Neuronal stem cell (in vitro differentiated cells): ENCODE results near the gene ASCC3.

Source experiments
- DNase-seq: peaks from one replicate; pipeline ENCODE4 v3.0.0-alpha.2; 2013; ENCODE audit warnings: low spot score
- H2AFZ ChIP-seq: one replicate; pipeline ENCODE4 v1.6.1; 2013; ENCODE audit warnings: mild to moderate bottlenecking, low read length, inconsistent platforms
- H2AK5ac ChIP-seq: 2 replicates; pipeline ENCODE4 v1.6.1; 2013; ENCODE audit warnings: low read depth, mild to moderate bottlenecking, inconsistent platforms, low read length, moderate library complexity, mixed read lengths
- H2BK120ac ChIP-seq: 2 replicates; pipeline ENCODE4 v1.6.1; 2013; ENCODE audit warnings: low read depth, mild to moderate bottlenecking, inconsistent platforms, low read length, moderate library complexity, mixed read lengths
- H2BK12ac ChIP-seq: one replicate; pipeline ENCODE4 v1.6.1; 2013; ENCODE audit warnings: low read length, inconsistent platforms
- H2BK15ac ChIP-seq: 2 replicates; pipeline ENCODE4 v1.6.1; 2013; ENCODE audit warnings: mild to moderate bottlenecking, low read length, inconsistent platforms, mixed read lengths
- H2BK5ac ChIP-seq: one replicate; pipeline ENCODE4 v1.6.1; 2013; ENCODE audit warnings: inconsistent platforms, mild to moderate bottlenecking, low read length, moderate library complexity
- H3K14ac ChIP-seq: one replicate; pipeline ENCODE4 v1.6.1; 2013; ENCODE audit warnings: low read length, inconsistent platforms
- H3K18ac ChIP-seq: 2 replicates; pipeline ENCODE4 v1.6.1; 2013; ENCODE audit warnings: low read length, inconsistent platforms
- H3K23ac ChIP-seq: 2 replicates; pipeline ENCODE4 v1.6.1; 2013; ENCODE audit warnings: low read depth, mild to moderate bottlenecking, mixed read lengths, low read length, inconsistent platforms; ENCODE audit not compliant: poor library complexity
- H3K27ac ChIP-seq: replicated peaks from 3 replicates; pipeline ENCODE4 v1.5.1; 2013; ENCODE audit warnings: low read length, inconsistent platforms
- H3K27me3 ChIP-seq, 3 experiments: 2 replicates each; pipeline ENCODE4 v1.6.1; 2013; ENCODE audit warnings: low read length in 3 of 3, mild to moderate bottlenecking in 2 of 3, inconsistent platforms in 1 of 3, low read depth in 1 of 3, mixed read lengths in 1 of 3, moderate library complexity in 1 of 3; ENCODE audit not compliant: control insufficient read depth in 3 of 3, insufficient read depth in 3 of 3
- H3K36me3 ChIP-seq, 2 donors: replicated peaks in 1 of 2; 2 replicates each; pipeline ENCODE4 v1.6.1; 2013; ENCODE audit warnings: low read length in 2 of 2; ENCODE audit not compliant: control insufficient read depth in 2 of 2, insufficient read depth in 2 of 2
- H3K4ac ChIP-seq: 2 replicates; pipeline ENCODE4 v1.6.1; 2013; ENCODE audit warnings: inconsistent platforms, mild to moderate bottlenecking, low read length, moderate library complexity
- H3K4me1 ChIP-seq, 2 donors: 1 replicate in 1 of 2; 2 replicates in 1 of 2; pipeline ENCODE4 v1.6.1; 2013; ENCODE audit warnings: low read length in 2 of 2, low read depth in 1 of 2; ENCODE audit not compliant: control insufficient read depth in 2 of 2, insufficient read depth in 1 of 2
- H3K4me2 ChIP-seq: one replicate; pipeline ENCODE4 v1.6.1; 2013; ENCODE audit warnings: mild to moderate bottlenecking, low read length, inconsistent platforms; ENCODE audit not compliant: insufficient read depth, poor library complexity, severe bottlenecking
- H3K4me3 ChIP-seq, 2 donors: 2 replicates each; pipeline ENCODE4 v1.5.1; 2013; ENCODE audit warnings: low read length in 2 of 2, mild to moderate bottlenecking in 2 of 2, inconsistent platforms in 1 of 2, moderate library complexity in 1 of 2
- H3K79me1 ChIP-seq: one replicate; pipeline ENCODE4 v1.6.1; 2013; ENCODE audit warnings: low read depth, mild to moderate bottlenecking, inconsistent platforms, low read length, moderate library complexity
- H3K9ac ChIP-seq: one replicate; pipeline ENCODE4 v1.6.1; 2013; ENCODE audit warnings: mild to moderate bottlenecking, low read depth, low read length, inconsistent platforms; ENCODE audit not compliant: poor library complexity
- H3K9me3 ChIP-seq, 2 donors: replicated peaks in 1 of 2; 2 replicates each; pipeline versions ENCODE3 to v1.6.1; 2013; ENCODE audit warnings: low read length in 2 of 2, mild to moderate bottlenecking in 2 of 2, inconsistent platforms in 1 of 2, low read depth in 1 of 2, mixed read lengths in 1 of 2, moderate library complexity in 1 of 2; ENCODE audit not compliant: control insufficient read depth in 2 of 2, insufficient read depth in 1 of 2
- H4K8ac ChIP-seq: one replicate; pipeline ENCODE4 v1.6.1; 2013; ENCODE audit warnings: low read depth, mild to moderate bottlenecking, inconsistent platforms, low read length, moderate library complexity
- H4K91ac ChIP-seq: one replicate; pipeline ENCODE4 v1.6.1; 2013; ENCODE audit warnings: low read length, low read depth, mild to moderate bottlenecking, inconsistent platforms; ENCODE audit not compliant: poor library complexity
- WGBS, 2 donors: extraction: QIAGEN DNeasy Blood & Tissue Kit; methylation state at CpG; one replicate each; pipeline ENCODE4 v1.1.7; 2013; ENCODE audit warnings: missing lambda C conversion rate in 2 of 2, mixed read lengths in 1 of 2; ENCODE audit not compliant: insufficient read length in 2 of 2, insufficient replicate concordance in 1 of 2; ENCODE audit errors: extremely low coverage in 2 of 2; 5-methylcytosine and 5-hydroxymethylcytosine counted together

The ASCC3 gene

GRCh38 chr6:100719883-100720682 lies 161.0 kb downstream of the ASCC3 start:
- Histone ChIP-seq H3K79me1 (no peaks in the 10 kb centered on the region), H3K14ac (no peak overlapping the region), H3K4me2 (no peak overlapping the region), H2BK12ac (no peak overlapping the region), H4K8ac (no peak overlapping the region), H3K9me3 (peaks cover 0 to 5% of the 10 kb centered on the region in 2 donors), H2AK5ac (no peak overlapping the region), H4K91ac (no peak overlapping the region), H2BK15ac (no peak overlapping the region), H2BK5ac (no peak overlapping the region), H3K9ac (no peak overlapping the region), H3K36me3 (peaks cover 0 to 64% of the 10 kb centered on the region in 2 donors), H3K18ac (no peak overlapping the region), H3K4me1 (peaks cover 0 to 2% of the 10 kb centered on the region in 2 donors), H2AFZ (no peak overlapping the region), H3K23ac (no peak overlapping the region), H2BK120ac (no peak overlapping the region), H3K27me3 (no peaks in the 10 kb centered on the region), H3K4ac (no peak overlapping the region), H3K4me3 (no peak overlapping the region), H3K27ac (no peak overlapping the region)
- no peak for DNase-seq
- no CpG with 5 or more reads among the region's 5 CpGs for WGBS, 2 donors

DNA sequence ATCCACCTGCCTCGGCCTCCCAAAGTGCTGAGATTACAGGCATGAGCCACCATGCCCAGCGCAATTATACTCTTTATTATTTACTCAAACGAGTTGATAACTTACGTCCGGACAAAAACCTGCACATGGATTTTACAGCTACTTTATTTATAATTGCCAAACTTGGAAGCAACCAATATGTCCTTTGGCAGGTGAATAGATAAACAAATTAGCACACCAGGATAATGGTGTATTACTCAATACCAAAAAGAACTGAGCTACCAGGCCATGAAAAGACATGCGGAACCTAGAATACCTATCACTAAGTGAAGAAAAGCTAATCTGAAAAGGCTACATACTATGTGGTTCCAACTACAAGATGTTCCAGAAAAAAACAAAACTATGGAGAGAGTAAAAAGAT lies 168.1 kb downstream of the ASCC3 start:
- no peaks in the 10 kb centered on the region for H3K79me1 ChIP-seq
- H2BK5ac ChIP-seq = no peak overlapping the region
- no peak overlapping the region for H3K4me2 ChIP-seq
- no peaks in the 10 kb centered on the region for H3K27me3 ChIP-seq
- peaks cover 0 to 52% of the 10 kb centered on the region in 2 donors for H3K36me3 ChIP-seq
- no peak for DNase-seq
- no peak overlapping the region for H3K14ac ChIP-seq
- no peak overlapping the region for H2AK5ac ChIP-seq
- H2BK15ac ChIP-seq = no peak overlapping the region
- no peak overlapping the region for H3K27ac ChIP-seq
- H2AFZ ChIP-seq = no peak overlapping the region
- no peaks in the 10 kb centered on the region for H3K9me3 ChIP-seq
- H2BK12ac ChIP-seq = no peak overlapping the region
- no CpG with 5 or more reads among the region's 6 CpGs for WGBS, 2 donors
- no peak overlapping the region for H2BK120ac ChIP-seq
- no peak overlapping the region for H4K8ac ChIP-seq
- H3K18ac ChIP-seq = no peak overlapping the region
- H4K91ac ChIP-seq = no peak overlapping the region
- H3K9ac ChIP-seq = no peak overlapping the region
- no peaks in the 10 kb centered on the region for H3K4me1 ChIP-seq
- H3K4me3 ChIP-seq = no peak overlapping the region
- H3K4ac ChIP-seq = no peak overlapping the region
- H3K23ac ChIP-seq = no peak overlapping the region

GRCh38 chr6:100706491-100706890 lies 174.6 kb downstream of the ASCC3 start:
- Histone ChIP-seq H2BK15ac (no peak overlapping the region), H3K4me2 (no peak overlapping the region), H3K4ac (no peak overlapping the region), H3K27me3 (no peaks in the 10 kb centered on the region), H3K4me1 (no peaks in the 10 kb centered on the region), H2AK5ac (no peak overlapping the region), H3K23ac (no peak overlapping the region), H3K79me1 (no peaks in the 10 kb centered on the region), H3K36me3 (peaks cover 0 to 19% of the 10 kb centered on the region in 2 donors), H3K9me3 (peaks cover 0 to 6% of the 10 kb centered on the region in 2 donors), H4K91ac (no peak overlapping the region), H3K18ac (no peak overlapping the region), H2BK5ac (no peak overlapping the region), H2BK120ac (no peak overlapping the region), H3K27ac (no peak overlapping the region), H4K8ac (no peak overlapping the region), H2BK12ac (no peak overlapping the region), H3K9ac (no peak overlapping the region), H3K14ac (no peak overlapping the region), H3K4me3 (no peak overlapping the region), H2AFZ (no peak overlapping the region)
- DNase-seq = no peak
- no CpG with 5 or more reads among the region's 2 CpGs for WGBS, 2 donors

GRCh38 chr6:100704961-100705360 lies 176.2 kb downstream of the ASCC3 start:
- no peak overlapping the region for H2AFZ ChIP-seq
- WGBS, 2 donors = no CpG with 5 or more reads among the region's 5 CpGs
- H3K4me2 ChIP-seq = no peak overlapping the region
- H2BK12ac ChIP-seq = no peak overlapping the region
- H3K4me3 ChIP-seq = no peak overlapping the region
- no peaks in the 10 kb centered on the region for H3K79me1 ChIP-seq
- H4K91ac ChIP-seq = no peak overlapping the region
- DNase-seq = no peak
- H3K4ac ChIP-seq = no peak overlapping the region
- no peak overlapping the region for H3K23ac ChIP-seq
- H3K4me1 ChIP-seq = no peaks in the 10 kb centered on the region
- no peak overlapping the region for H2BK120ac ChIP-seq
- no peak overlapping the region for H3K27ac ChIP-seq
- no peaks in the 10 kb centered on the region for H3K27me3 ChIP-seq
- peaks cover 4 to 17% of the 10 kb centered on the region in 2 donors for H3K9me3 ChIP-seq
- no peak overlapping the region for H2BK15ac ChIP-seq
- no peak overlapping the region for H3K18ac ChIP-seq
- H2AK5ac ChIP-seq = no peak overlapping the region
- peaks cover 1 to 22% of the 10 kb centered on the region in 2 donors for H3K36me3 ChIP-seq
- no peak overlapping the region for H3K9ac ChIP-seq
- H3K14ac ChIP-seq = no peak overlapping the region
- H4K8ac ChIP-seq = no peak overlapping the region
- H2BK5ac ChIP-seq = no peak overlapping the region
